Stomach (tissue), 4 donors: ENCODE results near the gene FAR1.

Experiments
- EP300 ChIP-seq: sonication (generic); formaldehyde crosslinking; IDR thresholded peaks from one replicate; pipeline ENCODE4 v1.6.1; 2017; ENCODE audit warnings: antibody characterized with exemption
- POLR2AphosphoS5 ChIP-seq, 3 donors: sonication (generic); formaldehyde crosslinking; IDR thresholded peaks; one replicate each; pipeline ENCODE4 v1.6.1; 2016; ENCODE audit warnings: antibody characterized with exemption in 3 of 3
- TF ChIP-seq, protein P1 (sequence below), 7 experiments: fragments of 450-650 bp in 4 of 7; fragments of 200-600 bp in 3 of 7; sonication (generic) in 3 of 7; IDR thresholded peaks; one replicate each; pipeline ENCODE4 v1.5.1; 2016 to 2019; ENCODE audit warnings: antibody characterized with exemption in 7 of 7, control low read depth in 2 of 7, mild to moderate bottlenecking in 1 of 7

DNA sequence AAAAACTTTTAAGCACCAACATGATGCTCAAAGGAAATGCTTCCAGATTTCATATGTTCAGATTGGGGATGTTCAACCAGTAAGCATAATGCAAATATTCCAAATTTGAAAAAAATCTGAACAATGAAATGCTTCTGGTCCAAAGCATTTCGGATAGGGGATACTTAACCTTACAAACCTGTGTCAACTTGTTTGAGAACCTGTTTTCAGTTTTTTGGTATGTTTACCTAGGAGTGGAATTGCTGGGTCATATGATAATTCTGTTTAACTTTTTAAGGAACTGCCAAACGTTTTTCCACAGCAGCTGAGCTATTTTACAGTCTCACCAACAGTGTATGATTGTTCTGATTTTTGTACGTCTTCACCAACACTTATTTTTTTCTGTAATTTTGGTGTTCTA, 23.7 kb downstream of the FAR1 start:
- TF ChIP-seq EP300 = no peak
- TF ChIP-seq, protein P1, sequence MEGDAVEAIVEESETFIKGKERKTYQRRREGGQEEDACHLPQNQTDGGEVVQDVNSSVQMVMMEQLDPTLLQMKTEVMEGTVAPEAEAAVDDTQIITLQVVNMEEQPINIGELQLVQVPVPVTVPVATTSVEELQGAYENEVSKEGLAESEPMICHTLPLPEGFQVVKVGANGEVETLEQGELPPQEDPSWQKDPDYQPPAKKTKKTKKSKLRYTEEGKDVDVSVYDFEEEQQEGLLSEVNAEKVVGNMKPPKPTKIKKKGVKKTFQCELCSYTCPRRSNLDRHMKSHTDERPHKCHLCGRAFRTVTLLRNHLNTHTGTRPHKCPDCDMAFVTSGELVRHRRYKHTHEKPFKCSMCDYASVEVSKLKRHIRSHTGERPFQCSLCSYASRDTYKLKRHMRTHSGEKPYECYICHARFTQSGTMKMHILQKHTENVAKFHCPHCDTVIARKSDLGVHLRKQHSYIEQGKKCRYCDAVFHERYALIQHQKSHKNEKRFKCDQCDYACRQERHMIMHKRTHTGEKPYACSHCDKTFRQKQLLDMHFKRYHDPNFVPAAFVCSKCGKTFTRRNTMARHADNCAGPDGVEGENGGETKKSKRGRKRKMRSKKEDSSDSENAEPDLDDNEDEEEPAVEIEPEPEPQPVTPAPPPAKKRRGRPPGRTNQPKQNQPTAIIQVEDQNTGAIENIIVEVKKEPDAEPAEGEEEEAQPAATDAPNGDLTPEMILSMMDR (IDR thresholded peaks at IDR 0.05) = no peak
- TF ChIP-seq POLR2AphosphoS5 (IDR thresholded peaks at IDR 0.05) = no peak
